CD4-positive, alpha-beta T cell treated with Interferon alpha-2 for 1 hour (primary cell): ENCODE results near the gene LTF.
"Not testable (repeated sequence)": the region's sequence is repeated elsewhere in the genome, so short reads cannot be mapped to it uniquely, and the experiment has no call there.

Experiments used
- DNase-seq, 2 donors: peaks; one replicate each; pipeline ENCODE4 v3.0.0-alpha.2; 2020 to 2022

Gene LTF

DNA sequence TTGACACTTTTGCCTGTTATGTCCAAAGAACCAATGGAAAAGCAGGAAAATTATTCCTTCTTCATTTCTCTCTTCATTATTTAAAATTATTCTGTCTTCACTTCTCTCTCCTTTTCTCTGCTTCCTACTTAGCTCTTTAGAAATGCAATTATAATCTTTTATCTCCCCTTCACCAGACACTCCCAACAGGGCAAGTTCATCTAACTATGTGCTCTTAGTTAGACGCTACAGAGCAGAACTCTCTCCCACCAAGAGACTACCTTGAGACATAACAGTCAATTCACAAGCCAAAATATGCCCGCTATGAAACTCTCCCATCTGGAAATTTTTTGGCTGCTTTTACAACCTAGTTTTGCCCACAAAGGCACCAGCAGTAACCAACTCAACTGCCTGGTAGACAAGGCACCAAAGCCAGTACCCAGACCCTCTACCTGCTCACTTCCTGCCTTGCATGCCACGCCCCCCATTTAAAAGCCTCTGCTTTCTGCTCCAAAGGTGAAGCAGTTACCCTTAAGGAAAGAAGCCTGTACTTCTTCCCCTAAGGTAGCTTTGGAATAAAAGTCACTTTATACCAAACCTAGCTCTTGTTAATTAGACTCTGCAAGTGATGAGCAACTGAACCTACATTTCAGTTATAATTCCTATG is 29.5 kb downstream of the LTF start:
- no peak for DNase-seq

DNA sequence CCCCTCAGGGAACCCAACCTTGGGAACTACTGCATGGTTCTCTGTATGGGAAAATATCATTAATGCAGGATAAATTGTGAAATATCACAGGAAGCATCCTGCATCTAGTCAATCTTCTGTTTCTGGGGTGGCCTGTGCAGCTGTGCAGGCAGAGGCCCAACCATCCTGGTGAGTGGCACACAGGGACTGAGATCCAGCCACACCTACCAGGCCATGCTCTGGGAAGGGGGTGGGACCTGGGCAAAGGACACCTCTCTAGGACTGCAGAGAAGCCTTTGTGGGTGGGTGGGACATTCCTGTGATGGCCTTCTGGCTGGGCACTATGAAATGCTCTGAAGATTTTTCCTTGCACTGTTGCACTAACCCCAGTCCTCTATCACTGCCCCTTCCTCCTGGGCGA is 30.9 kb downstream of the LTF start:
- no peak for DNase-seq

DNA sequence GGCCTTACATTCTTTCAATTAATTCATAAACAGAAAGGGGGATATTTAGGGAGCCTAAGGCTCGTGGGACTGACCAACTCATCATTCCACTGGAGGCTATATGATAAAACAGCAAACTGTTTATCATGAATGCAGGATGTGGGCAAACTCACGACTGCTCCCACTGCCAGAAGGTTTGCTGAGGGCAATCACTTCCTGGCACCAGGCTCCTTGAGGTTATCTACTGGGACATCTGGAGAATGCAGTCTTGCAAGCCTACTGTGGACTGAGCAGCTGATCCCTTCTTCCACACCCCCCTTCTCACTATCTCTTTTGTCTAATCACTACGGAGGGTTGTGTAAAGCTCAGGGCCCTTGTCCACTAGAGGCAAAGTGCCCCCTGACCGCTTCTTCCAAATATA is 31.6 kb downstream of the LTF start:
- not testable (repeated sequence) for DNase-seq

DNA sequence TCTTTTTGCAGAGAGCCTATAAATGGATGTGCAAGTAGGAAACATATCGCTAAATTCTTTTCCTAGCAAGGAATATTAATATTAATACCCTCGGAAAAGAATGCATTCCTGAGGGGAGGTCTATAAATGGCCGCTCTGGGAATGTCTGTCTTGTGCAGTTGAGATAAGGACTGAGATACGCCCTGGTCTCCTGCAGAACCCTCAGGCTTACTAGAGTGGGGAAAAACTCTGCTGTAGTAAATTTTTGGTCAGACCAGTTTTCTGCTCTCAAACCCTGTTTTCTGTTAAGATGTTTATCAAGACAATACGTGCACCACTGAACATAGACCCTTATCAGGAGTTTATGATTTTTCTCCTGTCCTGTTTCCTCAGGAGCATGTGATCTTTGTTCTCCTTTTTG is 32.8 kb downstream of the LTF start:
- not testable (repeated sequence) for DNase-seq

DNA sequence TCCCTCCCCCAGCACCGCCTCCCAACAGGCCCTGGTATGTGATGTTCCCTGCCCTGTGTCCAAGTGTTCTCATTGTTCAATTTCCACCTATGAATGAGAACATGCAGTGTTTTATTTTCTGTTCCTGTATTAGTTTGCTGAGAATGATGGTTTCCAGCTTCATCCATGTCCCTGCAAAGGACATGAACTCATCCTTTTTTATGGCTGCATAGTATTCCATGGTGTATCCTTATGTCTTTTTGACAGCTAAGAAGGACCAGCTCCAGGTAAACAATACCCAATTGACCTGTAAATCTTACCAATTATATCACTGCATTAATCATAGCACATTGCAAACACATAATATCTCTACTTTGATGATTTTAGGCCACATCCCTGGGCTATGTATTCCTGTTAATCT is 33.8 kb downstream of the LTF start:
- DNase-seq, result not testable (repeated sequence)

DNA sequence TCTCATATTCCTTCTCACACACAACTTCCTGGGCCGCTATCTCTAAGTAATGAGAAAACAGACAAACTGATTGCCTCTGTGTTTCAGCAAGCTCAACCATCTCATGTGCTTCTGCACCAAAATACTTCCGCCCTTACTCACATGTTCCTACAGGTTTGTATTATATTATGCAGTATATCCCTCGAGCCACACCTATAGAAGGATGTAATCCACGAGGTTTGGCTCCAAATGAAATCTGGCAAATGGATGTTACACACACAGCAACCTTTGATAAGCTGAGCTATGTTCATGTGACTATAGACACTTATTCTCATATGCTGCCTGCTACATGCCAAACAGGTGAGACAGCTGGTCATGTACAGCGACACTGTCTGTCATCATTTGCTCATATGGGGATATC is 35.0 kb downstream of the LTF start:
- DNase-seq, result no peak

DNA sequence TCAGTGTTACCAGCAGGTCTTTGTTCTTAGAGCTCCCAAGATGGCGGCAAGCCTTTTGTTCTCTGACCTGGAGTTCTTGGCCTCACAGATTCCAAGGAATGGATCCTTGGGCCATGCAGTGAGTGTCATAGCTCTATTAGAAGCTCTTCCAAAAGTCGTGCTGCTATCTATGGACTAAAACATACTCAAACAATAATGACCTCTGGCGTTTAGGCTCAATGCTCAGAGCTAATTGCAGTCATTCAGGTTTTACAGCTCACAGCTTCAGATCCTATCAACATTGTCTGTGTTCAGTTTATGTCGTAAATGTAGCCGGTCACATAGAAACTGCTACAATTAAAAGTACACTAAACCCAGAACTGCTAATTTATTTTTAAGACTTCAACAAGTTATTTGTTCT is 35.5 kb downstream of the LTF start:
- no peak for DNase-seq

DNA sequence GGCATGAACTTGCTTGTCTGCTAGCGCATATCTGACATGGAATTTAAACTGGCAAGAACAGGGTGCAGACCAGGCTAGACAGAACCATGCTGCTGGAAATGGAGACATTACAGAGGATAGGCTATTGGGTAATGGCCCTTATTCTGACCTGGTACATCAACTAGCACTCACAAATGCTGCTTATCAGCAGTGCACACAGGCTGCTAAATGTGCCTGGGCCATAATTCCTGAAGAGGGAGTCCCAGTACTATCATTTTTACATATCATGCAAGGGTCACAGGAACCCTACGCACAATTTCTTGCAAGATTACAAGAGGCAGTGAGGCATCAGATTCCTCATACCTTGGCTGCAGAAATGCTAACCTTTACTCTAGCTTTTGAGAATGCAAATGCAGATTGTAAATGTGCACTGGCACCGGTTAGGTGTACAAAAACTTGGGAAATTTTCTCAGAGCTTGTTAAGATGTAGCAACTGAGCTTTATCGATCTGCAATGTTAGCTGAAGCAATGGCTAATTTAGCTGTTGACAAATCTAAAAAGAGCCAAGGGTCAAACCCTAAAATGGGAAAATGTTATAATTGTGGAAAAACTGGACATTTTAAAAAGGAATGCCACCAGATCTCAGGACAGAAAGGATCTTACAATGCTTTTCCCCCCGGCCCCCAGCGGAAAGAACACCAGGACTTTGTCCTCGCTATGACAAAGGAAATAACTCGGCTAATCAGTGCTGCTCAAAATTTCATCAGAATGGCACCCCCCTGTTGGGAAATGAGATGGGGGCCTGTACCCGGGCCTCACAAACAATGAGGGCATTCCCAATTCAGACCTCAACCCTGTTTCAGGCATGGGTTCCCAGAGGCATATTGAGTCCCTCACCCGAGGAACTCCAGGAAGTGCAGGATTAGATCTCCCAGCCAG is 36.5 kb downstream of the LTF start:
- no peak for DNase-seq

DNA sequence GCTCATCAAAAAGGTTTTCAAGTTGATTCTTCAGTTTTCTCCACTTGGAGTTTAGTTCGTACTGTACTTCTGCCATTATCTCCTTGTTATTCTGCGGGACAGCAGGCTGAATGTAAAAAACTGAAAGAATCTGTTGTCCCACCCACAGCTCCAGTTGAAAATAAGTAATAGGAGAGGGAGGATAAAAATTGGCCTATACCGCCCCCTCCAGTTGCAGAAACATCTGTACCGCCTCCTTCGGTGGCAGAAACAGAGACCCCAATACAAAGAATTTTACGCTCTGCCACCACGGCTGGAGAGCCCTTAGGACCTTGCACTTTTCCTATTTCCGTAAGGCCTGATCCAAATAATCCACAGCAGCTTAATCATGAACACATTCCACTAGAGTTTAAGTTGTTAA is 37.3 kb downstream of the LTF start:
- peak in 1 of 2 donors; percentile 5 for DNase-seq

DNA sequence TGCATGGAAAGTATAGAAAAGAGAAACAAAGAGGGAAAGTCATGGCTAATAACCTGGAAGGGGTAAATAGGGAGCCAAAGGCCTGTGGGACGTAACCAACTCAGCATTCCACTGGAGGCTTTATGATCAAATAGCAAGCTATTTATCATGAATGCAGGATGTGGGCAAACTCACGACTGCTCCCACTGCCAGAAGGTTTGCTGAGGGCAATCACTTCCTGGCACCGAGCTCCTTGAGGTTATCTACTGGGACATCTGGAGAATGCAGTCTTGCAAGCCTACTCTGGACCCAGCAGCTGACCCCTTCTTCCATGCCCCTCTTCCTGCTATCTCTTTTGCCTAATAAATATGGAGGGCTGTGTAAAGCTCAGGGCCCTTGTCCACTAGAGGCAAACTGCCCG is 38.2 kb downstream of the LTF start:
- not testable (repeated sequence) for DNase-seq

DNA sequence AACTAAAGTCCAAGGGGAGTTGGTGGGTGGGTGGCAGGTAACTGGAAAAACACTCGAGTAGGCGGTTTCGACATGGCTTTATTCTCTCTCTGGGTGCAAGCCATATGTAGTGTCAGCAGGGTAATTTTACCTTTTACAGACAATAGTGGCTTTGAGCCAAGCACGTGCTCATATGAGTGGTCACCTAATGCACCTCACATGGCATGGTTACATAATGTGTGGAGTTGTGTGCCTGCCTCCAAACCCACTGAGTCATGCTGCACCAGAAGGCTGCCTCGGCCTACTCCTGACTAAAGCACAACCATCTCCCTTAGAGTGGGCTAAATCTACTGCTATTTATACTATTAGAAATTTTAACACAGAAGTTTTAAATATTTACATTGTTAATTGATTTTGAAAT is 41.1 kb downstream of the LTF start:
- no peak for DNase-seq

DNA sequence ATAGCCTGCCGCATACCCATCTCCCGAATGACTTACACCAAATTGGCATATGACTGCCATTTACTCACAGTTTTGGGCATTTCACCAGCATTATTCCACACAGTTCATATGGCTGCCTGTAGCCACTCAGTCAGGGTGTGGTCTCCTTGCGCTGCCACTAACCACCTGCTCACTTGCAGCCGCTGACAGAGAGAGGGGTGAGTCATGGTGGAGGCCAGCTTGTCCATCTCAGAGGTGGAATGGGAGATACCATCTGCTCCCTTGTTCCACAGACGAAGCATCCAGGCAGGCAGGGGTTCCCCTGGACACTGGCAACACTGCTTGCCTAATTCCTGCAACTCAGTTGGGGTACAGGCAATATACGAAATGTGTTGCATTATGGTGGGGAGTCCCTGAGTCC is 42.1 kb downstream of the LTF start:
- no peak for DNase-seq

DNA sequence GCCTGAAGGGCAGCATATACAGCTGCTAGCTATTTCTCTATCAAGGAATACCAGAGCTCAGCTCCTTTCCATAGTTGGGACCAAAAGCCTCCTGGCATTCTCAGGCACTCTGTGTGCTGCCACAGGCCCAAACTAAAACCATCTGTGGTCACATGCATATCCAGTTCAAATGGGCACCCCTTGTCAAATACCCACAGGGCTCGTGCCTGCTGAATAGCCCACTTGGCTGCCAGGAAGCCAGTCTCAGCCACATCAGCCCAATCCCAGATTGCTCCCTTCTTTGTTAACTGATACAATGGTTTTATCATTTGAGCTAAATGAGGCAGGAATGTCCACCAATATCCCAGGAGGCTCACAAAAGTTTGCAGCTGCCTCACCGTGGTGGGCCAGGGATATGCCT is 43.8 kb downstream of the LTF start:
- DNase-seq, result no peak

DNA sequence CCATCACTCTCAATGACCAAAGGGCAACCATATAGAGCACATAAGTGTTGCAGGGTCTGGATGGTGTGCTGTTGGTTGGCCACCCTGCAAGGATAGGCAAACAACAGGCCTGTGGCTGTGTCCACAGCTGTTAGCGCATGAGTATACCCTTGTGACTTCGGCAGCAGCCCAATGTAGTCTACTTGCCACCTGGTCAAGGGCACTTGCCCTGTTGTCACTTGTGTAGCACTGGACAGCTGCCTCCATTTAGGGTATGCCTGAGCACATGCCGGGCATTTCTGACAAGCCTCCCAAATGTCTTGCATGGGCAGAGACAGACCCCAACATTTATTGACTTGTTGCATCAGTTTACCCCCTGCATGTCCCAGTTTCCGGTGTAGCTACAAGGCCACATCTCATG is 44.9 kb downstream of the LTF start:
- DNase-seq, result no peak

DNA sequence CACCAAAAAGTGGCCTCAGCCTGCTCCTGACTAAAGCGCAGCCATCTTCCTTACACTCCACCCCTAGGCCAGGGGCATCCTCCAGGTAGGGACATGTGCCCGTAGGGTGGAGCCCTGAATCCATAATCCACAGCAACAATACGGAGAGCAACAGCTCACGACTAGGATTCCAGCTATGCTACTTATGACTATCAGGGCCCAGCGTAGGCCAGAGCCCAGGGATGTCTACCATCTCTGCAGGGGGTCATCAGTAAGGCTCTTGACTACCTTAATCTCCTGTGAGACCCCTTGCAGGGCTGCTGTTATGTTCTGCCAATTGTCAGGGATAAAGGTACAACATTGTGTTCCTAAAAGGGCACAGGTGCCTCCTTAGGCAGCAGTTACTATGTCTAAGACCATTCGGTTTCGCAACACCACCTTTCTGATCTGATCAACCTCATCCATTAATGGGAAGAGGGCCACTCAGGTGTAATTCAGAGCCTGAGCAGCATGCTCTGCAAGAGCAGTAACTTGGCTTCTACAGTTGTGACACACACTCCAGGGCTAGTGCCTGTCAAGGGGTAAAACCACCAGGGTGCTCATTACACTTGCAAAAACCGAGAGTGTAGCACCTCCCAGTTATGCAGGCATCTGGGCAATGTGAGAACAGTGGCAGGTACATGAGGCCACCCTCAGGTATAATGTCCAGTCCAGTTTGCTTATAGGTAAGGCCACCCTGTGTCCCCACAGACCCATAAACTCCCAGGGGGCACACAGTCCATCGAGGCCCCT is 46.7 kb downstream of the LTF start:
- DNase-seq, result no peak

DNA sequence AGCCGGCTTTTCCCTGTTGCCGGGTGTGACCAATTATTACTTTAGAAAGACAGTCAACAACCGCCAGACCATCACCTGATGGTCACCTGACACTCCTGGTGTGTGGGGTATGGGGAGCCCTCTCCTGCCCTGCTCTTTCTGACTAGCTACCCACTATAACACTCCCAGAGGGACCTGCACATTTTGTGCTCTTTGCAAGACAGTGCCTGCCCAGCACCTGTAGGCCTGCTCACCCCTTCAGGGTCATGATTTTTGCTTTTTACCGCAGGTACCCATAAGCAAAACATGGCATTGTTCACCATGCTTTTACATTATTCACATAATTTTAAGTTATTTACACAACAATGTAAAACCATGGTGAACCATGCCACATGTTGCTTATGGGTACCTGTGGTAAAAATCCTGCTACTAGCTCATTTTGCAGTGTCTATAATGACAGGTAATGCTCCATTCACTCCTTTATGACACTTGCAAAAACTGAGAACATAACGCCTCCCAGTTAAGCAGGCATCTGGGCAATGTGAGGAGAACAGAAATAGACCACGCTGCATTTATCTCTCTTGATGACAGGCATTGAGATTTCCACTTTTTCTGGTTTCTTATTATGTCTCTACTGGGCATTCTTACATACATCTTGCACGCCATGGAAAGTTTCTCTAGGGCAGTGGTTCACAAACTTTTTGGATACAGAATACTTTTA is 47.7 kb downstream of the LTF start:
- DNase-seq, result no peak

DNA sequence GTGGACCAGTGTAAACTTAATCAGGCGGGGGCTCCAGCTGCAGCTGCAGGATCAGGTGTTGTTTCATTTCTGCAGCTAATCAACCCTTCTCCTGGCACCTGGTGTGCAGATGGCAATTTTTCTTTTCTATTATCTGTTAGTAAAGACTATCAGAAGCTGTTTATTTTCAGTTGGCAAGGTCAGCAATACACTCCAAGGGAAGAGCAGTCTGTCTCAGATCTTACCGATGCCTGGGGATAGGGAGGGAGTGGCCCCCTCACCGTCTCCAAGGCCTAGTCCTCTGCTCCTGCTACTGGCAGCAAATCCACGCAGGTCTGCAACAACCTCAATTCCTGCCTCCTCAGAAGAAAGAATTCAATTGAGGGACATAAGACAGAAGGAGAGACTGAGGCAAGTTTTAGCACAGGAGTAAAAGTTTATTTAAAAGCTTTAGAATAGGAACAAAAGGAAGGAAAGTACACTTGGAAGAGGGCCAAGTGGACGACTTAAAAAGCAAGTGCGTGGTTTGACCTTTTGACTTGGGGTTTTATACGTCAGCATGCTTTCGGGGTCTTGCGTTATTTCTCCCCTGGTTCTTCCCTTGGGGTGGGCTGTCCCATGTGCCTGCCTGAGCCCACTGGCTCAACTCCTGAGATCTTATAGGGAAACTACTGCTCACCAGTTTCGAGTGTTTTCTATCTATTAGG is 48.4 kb downstream of the LTF start:
- DNase-seq, result no peak

DNA sequence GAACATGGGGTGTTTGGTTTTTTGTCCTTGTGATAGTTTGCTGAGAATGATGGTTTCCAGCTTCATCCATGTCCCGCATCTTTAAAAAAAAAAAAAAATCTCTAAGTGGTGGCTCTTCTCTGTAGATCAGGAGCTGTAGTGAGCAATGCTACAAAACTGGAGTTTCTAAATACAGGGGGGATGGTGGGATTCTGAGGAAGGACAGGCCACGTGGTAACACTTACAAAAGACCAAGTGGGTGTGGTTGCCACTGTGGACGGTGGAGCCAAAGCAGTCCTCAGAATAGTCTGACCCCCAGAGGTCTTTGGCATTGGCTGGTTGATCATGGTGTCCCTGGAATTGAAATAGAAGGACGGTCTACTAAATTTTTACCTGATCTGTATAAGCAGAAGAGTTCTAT is 50.0 kb downstream of the LTF start:
- no peak for DNase-seq

DNA sequence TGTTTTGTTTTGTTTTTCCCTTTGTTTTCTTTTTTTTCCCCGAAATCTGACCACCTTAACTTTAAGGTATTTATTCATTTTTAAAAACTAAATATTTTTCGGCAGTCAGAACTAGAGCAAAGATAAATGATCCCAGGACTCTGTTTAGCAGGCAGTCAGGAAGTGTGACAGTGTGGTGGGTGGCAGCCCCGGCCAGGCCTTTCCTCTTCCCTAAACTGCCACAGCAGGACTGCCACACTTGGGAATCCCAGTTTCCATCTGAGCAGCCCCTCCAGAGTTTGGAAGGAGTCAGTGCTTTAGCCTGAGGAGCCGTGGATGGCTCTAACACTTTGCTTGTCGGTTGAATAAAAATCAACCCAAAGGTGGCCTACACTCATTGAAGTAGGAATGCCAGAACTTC is 50.8 kb downstream of the LTF start:
- no peak for DNase-seq

DNA sequence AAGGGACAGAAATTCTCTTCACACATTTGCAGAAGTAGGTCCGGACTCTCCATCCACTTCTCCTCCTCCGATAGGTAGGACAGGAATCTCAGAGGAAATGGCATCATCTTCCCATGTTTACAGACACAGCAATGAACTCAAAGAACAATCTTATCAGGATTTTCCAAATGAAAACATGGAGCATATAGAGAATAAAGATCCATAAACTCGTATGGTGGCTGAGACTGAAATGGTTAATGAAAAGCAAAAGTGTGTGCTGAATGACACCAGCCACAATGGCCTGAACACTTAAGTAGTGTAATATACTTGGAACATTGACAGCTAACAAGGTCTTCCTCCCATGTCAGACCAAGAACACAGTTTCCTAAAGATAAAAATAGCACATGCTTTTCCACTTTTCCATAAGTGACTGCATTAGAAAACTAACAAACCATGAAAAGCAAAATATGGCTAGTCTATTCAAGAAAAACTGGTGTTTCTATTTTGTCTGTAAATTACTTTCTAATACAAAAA is 51.9 kb downstream of the LTF start:
- no peak for DNase-seq

DNA sequence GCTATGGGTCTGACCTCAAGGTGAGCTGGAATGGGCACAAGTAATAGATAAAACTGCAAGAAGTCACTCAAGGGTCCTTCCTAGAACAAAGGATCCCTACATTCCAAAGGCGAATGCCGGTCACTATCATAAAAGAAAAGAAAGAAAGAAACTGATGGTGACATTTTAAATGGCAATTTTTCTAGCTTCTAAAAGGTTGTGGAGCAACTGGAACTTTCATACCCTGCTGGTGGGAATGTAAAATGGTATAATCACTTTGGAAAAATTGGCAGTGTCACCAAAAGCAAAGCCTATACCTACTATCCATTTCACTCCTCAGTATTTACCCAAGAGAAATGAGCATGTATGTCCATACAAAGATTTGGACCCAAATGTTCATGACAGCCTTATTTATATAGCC is 53.4 kb downstream of the LTF start:
- no peak for DNase-seq

DNA sequence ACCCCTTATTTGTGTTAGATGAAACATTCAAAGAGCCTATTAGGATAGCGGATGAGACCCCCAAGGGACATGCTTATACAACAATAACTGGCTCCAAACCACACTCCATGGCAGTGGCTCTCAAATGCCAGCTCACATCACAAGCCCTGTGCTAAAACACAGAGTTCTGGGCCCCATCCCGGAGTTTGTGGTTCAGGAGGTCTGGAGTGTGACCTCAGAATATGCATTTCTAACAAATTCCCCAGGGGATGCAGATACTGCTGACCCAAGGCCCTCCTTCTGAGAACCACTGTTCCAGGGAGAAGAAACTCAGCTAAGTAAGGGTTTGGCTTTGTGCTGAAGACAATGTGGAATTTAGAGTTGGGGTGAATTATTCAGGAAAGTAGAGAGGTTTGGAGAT is 54.0 kb downstream of the LTF start:
- no peak for DNase-seq
